GM12892 (cell line): ENCODE data around the gene RAVER1.

Experiments used
- POLR2A ChIP-seq: IDR thresholded peaks from 2 replicates; pipeline ENCODE4 v1.6.1; 2011; ENCODE audit warnings: low read depth, low read length, control low read depth
- TAF1 ChIP-seq: IDR thresholded peaks from 2 replicates; pipeline ENCODE4 v1.6.1; 2011; ENCODE audit warnings: low read depth, mild to moderate bottlenecking, control low read depth, low read length, borderline replicate concordance

DNA sequence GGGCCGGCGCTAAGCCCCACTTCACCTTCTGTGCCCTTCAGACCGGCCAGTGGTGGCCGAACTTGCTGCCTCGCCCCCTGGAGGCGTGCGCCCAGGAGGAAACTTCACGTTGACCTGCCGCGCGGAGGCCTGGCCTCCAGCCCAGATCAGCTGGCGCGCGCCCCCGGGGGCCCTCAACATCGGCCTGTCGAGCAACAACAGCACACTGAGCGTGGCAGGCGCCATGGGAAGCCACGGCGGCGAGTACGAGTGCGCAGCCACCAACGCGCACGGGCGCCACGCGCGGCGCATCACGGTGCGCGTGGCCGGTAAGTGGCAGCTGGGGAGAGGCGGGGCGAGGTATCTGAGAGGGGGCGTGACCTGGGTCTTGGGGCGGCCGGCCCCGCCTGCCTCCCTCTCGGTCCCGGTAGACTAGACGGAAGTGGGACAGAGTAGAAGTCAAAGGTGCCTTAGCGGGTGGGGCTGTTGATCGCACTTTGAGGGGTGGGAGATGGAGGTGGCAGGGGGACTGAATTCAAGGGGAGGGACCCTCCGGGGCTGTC, 38.0 kb downstream of the RAVER1 start:
- TF ChIP-seq POLR2A (no peak), TAF1 (no peak)
